Fibroblast of lung (primary cell): Measurements from ENCODE around the gene CLDN18.

Experiments
- CTCF ChIP-seq, 2 donors: IDR thresholded peaks in 1 of 2; conservative IDR thresholded peaks in 1 of 2; 1 replicate in 1 of 2; 2 replicates in 1 of 2; pipeline ENCODE4 v1.5.1; 2011 to 2012; ENCODE audit warnings: low read length in 2 of 2, control low read depth in 1 of 2, inconsistent platforms in 1 of 2, low read depth in 1 of 2, mild to moderate bottlenecking in 1 of 2
- EZH2 ChIP-seq: IDR thresholded peaks from 2 replicates; pipeline ENCODE4 v1.5.1; 2012; ENCODE audit warnings: low read length, control low read depth, mild to moderate bottlenecking; ENCODE audit errors: missing control alignments

- no peak for TF ChIP-seq CTCF (conservative IDR thresholded peaks at IDR 0.05 in 1 of 2, IDR thresholded peaks at IDR 0.05 in 1 of 2; ENCODE audit: low read depth in 1 of 2, low read length in 2 of 2)
- TF ChIP-seq EZH2: no peak
Measured at GRCh38 chr3:138010273-138010590, 267 bp downstream of the CLDN18 start.
